PC-9 (cell line): ENCODE results near the gene PRC1.

Source experiments
- CTCF ChIP-seq: fragments of 200-600 bp; sonication (generic); conservative IDR thresholded peaks from 2 replicates; pipeline ENCODE4 v1.6.1; 2017; ENCODE audit warnings: mixed run types, antibody characterized with exemption, mild to moderate bottlenecking, moderate library complexity
- EZH2 ChIP-seq: fragments of 200-600 bp; sonication (generic); IDR thresholded peaks from 2 replicates; pipeline ENCODE4 v1.8.0; 2017; ENCODE audit warnings: antibody characterized with exemption, low read depth

DNA sequence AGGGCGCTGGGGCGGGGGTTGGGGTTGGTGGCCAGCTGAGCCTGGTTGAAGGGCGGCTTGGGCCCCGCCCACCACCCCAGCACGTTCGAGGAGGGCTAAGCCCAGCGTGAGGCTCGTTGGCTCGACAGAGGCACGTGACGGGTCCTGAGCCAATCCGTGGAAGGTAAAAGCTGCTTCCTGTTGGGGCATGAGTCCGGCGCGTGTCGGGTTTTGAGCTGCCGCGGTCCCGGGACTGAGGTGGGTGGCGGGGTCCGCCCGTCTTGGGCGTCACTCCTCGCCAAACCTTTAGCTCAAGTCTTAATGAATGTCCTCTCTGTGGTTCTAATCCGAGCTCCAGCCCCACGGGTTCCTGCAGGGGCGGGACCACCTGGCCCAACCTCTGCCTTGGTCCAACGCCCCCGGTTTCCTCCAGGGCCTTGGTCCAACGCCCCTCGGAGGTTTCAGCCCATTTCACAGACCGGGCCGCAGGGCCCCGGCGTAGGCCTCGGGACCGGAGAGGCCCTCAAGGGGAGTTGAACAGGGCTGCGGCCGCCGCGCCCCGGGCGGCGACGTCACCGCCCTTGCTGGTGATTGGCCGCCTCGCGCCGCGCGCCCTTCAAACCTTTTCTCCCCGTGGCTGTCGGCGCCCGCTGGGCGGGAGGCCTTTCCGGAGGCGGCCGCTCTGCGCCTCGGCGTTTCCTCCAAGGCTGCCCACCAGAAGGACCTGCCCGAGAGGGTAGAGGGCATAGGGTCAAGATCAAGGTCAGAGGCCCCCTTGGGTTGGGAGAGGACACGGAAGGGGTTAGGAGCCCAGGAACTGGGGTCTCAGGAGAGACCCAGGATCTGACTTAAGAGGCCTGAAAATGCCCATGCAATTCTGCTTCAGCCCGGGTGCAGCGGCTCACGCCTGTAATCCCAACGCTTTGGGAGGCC, 39.4 kb downstream of the PRC1 start, which contains the start of gene RCCD1:
- no peak for TF ChIP-seq CTCF
- TF ChIP-seq EZH2, result no peak
